Measurements from ENCODE around the gene ZNF821. TPM values are rescaled to one million over a fixed set of nuclear protein-coding genes. Genes with fewer than 3 reads are reported as not detected.

The ZNF821 gene
- total and polyA plus RNA-seq, 8 donors: 3.0 to 12.6 (median 4.0) TPM

GRCh38 chr16:71923941-71924690 is 40.1 kb upstream of the ZNF821 start:
- H3K36me3 ChIP-seq: peaks cover 5 to 90% (median 52%) of the 10 kb centered on the region in 3 donors
- no peak for FAIRE-seq
- H3K27ac ChIP-seq: no peak overlapping the region

DNA sequence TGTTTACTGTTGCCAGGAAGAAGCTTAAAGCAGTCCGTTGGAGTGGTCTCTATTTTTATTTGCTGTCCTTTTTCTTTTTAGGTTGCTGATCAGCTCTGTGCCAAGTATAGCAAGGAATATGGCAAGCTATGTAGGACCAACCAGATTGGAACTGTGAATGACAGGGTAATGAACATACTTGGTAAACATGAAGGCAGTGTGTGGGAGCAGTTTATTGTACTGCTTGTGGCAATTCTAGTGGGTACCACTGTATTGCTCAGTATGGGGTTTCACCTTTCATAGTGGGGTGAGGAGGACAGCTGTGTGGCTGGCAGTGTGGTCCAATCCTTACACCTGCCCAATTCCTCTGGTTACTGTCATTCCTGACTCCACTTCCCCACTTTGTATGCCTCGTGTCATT is 36.7 kb upstream of the ZNF821 start:
- H3K4me1 ChIP-seq: no peaks in the 10 kb centered on the region
- intact Hi-C loops (cut with DNase I): no loop called here
- WGBS, 2 donors: 78 to 87% methylated on average over 2 of the region's 2 CpGs
- H3K36me3 ChIP-seq: peaks cover 4 to 84% (median 44%) of the 10 kb centered on the region in 3 donors
- FAIRE-seq: no peak
- no peak for TF ChIP-seq CTCF (IDR thresholded peaks at IDR 0.05)
- H3K27ac ChIP-seq: no peak overlapping the region
- H3K27me3 ChIP-seq: no peaks in the 10 kb centered on the region
- DNase-seq: no peak
- H3K9me3 ChIP-seq: no peaks in the 10 kb centered on the region
- no peak for ATAC-seq
- no peak overlapping the region for H3K4me3 ChIP-seq

More at GRCh38 chr16:71923941-71924690, 40.1 kb upstream of the ZNF821 start:
- ATAC-seq (no peak), DNase-seq (no peak)
- Histone ChIP-seq H3K4me1 (peaks cover 0 to 5% (median 0%) of the 10 kb centered on the region in 3 donors), H3K4me3 (no peak overlapping the region), H3K9me3 (no peaks in the 10 kb centered on the region), H3K27me3 (no peaks in the 10 kb centered on the region)
- 93 to 95% methylated on average over 10 of the region's 10 CpGs for WGBS, 2 donors
- no peak for TF ChIP-seq CTCF (IDR thresholded peaks at IDR 0.05)
- intact Hi-C loops (cut with DNase I): no loop called here

- Histone ChIP-seq H3K27ac (no peak overlapping the region), H3K9me3 (no peaks in the 10 kb centered on the region), H3K27me3 (no peaks in the 10 kb centered on the region), H3K4me3 (no peak overlapping the region), H3K36me3 (peaks cover 4 to 72% (median 43%) of the 10 kb centered on the region in 3 donors), H3K4me1 (peaks cover 0 to 11% (median 10%) of the 10 kb centered on the region in 3 donors)
- intact Hi-C loops (cut with DNase I): no loop called here
- 66 to 74% methylated on average over 3 of the region's 3 CpGs for WGBS, 2 donors
- FAIRE-seq: no peak
- TF ChIP-seq CTCF (IDR thresholded peaks at IDR 0.05): no peak
- no peak for DNase-seq
- peak in 3 of 4 donors; percentile 24 to 74 (median 71) for ATAC-seq
Observed at GRCh38 chr16:71919035-71919434, 35.1 kb upstream of the ZNF821 start.

GRCh38 chr16:71917900-71918299 is 33.9 kb upstream of the ZNF821 start:
- intact Hi-C loops (cut with DNase I): no loop called here
- H3K4me3 ChIP-seq: no peak overlapping the region
- no peak for TF ChIP-seq CTCF (IDR thresholded peaks at IDR 0.05)
- no peaks in the 10 kb centered on the region for H3K27me3 ChIP-seq
- FAIRE-seq: no peak
- H3K9me3 ChIP-seq: no peaks in the 10 kb centered on the region
- H3K4me1 ChIP-seq: peaks cover 0 to 11% (median 10%) of the 10 kb centered on the region in 3 donors
- no peak for DNase-seq
- 83 to 89% methylated on average over 6 of the region's 6 CpGs for WGBS, 2 donors
- H3K36me3 ChIP-seq: peaks cover 4 to 61% (median 34%) of the 10 kb centered on the region in 3 donors
- no peak for ATAC-seq
- no peak overlapping the region for H3K27ac ChIP-seq

DNA sequence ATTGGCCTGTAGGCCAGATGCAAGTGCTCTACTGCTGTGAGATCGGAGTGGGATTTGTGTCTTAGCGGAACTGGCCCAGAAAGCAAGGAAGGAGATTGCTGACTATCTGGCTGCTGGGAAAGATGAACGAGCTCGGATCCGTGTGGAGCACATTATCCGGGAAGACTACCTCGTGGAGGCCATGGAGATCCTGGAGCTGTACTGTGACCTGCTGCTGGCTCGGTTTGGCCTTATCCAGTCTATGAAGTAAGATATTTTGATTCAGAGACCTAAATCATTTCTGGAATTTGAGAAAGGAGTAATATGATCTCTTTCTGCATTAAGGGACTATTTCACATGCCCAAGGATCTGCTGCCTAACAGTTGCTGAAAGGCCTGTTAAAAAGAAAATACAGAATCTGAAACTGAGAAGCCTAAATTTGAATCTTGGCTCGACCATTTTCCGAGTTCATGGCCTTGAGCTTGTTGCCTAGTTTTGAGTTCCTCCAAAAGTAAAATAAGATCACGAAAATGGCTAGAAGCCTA is 32.5 kb upstream of the ZNF821 start:
- intact Hi-C loops (cut with DNase I): no loop called here
- TF ChIP-seq CTCF (IDR thresholded peaks at IDR 0.05): no peak
- no peak for FAIRE-seq
- no peak for DNase-seq
- peaks cover 4 to 46% (median 20%) of the 10 kb centered on the region in 3 donors for H3K36me3 ChIP-seq
- no peaks in the 10 kb centered on the region for H3K9me3 ChIP-seq
- peaks cover 0 to 18% (median 14%) of the 10 kb centered on the region in 3 donors for H3K4me1 ChIP-seq
- no peak overlapping the region for H3K4me3 ChIP-seq
- ATAC-seq: no peak
- 81 to 89% methylated on average over 11 of the region's 11 CpGs for WGBS, 2 donors
- no peak overlapping the region for H3K27ac ChIP-seq
- no peaks in the 10 kb centered on the region for H3K27me3 ChIP-seq
